Measurements from ENCODE around the gene RAB3IL1. TPM values are rescaled to one million over a fixed set of nuclear protein-coding genes. Genes with fewer than 3 reads are reported as not detected.

RAB3IL1 gene
- total RNA-seq, 2 donors from 2014 or later = 0.33 TPM; not detected in 1

- DNase-seq (ENCODE audit: low spot score in 2 of 2) = no peak
- no peak for ATAC-seq
- peak overlapping the region in 1 of 2 donors; percentile 33 for H3K27ac Mint-ChIP-seq
- no peaks in the 10 kb centered on the region for H3K9me3 Mint-ChIP-seq
- H3K36me3 Mint-ChIP-seq = no peaks in the 10 kb centered on the region
Measured at GRCh38 chr11:61870541-61871031, 46.8 kb downstream of the RAB3IL1 start.

GRCh38 chr11:61869708-61870451 is 47.5 kb downstream of the RAB3IL1 start:
- DNase-seq (ENCODE audit: low spot score in 2 of 2) (no peak), ATAC-seq (no peak)
- no peaks in the 10 kb centered on the region for H3K36me3 Mint-ChIP-seq
- no peaks in the 10 kb centered on the region for H3K9me3 Mint-ChIP-seq
- H3K27ac Mint-ChIP-seq = peak overlapping the region in 1 of 2 donors; percentile 16

GRCh38 chr11:61869429-61869707 is 48.0 kb downstream of the RAB3IL1 start:
- no peak for DNase-seq (ENCODE audit: low spot score in 2 of 2)
- Mint-ChIP-seq H3K36me3 (no peaks in the 10 kb centered on the region), H3K9me3 (no peaks in the 10 kb centered on the region), H3K27ac (peak overlapping the region in 1 of 2 donors; percentile 16)
- ATAC-seq = no peak

- Mint-ChIP-seq H3K27ac (no peak overlapping the region), H3K36me3 (no peaks in the 10 kb centered on the region), H3K9me3 (no peaks in the 10 kb centered on the region)
- ATAC-seq (no peak), DNase-seq (ENCODE audit: low spot score in 2 of 2) (no peak)
Measured at GRCh38 chr11:61868571-61869428, 48.6 kb downstream of the RAB3IL1 start.

- H3K36me3 Mint-ChIP-seq = no peaks in the 10 kb centered on the region
- no peak for DNase-seq (ENCODE audit: low spot score in 2 of 2)
- H3K27ac Mint-ChIP-seq = no peak overlapping the region
- no peaks in the 10 kb centered on the region for H3K9me3 Mint-ChIP-seq
- no peak for ATAC-seq
Measured at GRCh38 chr11:61866958-61867343, 50.4 kb downstream of the RAB3IL1 start.

- Mint-ChIP-seq H3K9me3 (no peaks in the 10 kb centered on the region), H3K27ac (peak overlapping the region in 1 of 2 donors; percentile 42), H3K36me3 (no peaks in the 10 kb centered on the region)
- no peak for ATAC-seq
- no peak for DNase-seq (ENCODE audit: low spot score in 2 of 2)
Measured at GRCh38 chr11:61866231-61866957, 51.0 kb downstream of the RAB3IL1 start.

GRCh38 chr11:61864814-61865775 is 52.3 kb downstream of the RAB3IL1 start:
- Mint-ChIP-seq H3K27ac (peak overlapping the region in 1 of 2 donors; percentile 42), H3K9me3 (no peaks in the 10 kb centered on the region), H3K36me3 (no peaks in the 10 kb centered on the region)
- DNase-seq (ENCODE audit: low spot score in 2 of 2) (no peak), ATAC-seq (no peak)

- no peak for DNase-seq (ENCODE audit: low spot score in 2 of 2)
- Mint-ChIP-seq H3K36me3 (no peaks in the 10 kb centered on the region), H3K27ac (no peak overlapping the region), H3K9me3 (no peaks in the 10 kb centered on the region)
- ATAC-seq = no peak
Measured at GRCh38 chr11:61863548-61864081, 53.8 kb downstream of the RAB3IL1 start.

- Mint-ChIP-seq H3K9me3 (no peaks in the 10 kb centered on the region), H3K36me3 (no peaks in the 10 kb centered on the region), H3K27ac (no peak overlapping the region)
- no peak for DNase-seq (ENCODE audit: low spot score in 2 of 2)
- ATAC-seq = no peak
Measured at GRCh38 chr11:61862714-61863547, 54.4 kb downstream of the RAB3IL1 start.

GRCh38 chr11:61861634-61862033 is 55.7 kb downstream of the RAB3IL1 start:
- no peaks in the 10 kb centered on the region for H3K9me3 Mint-ChIP-seq
- no peak for DNase-seq (ENCODE audit: low spot score in 2 of 2)
- no peak for ATAC-seq
- H3K27ac Mint-ChIP-seq = no peak overlapping the region
- H3K36me3 Mint-ChIP-seq = no peaks in the 10 kb centered on the region

- Mint-ChIP-seq H3K9me3 (no peaks in the 10 kb centered on the region), H3K36me3 (no peaks in the 10 kb centered on the region), H3K27ac (peak overlapping the region in 1 of 2 donors; percentile 57)
- DNase-seq (ENCODE audit: low spot score in 2 of 2) (no peak), ATAC-seq (no peak)
Measured at GRCh38 chr11:61860054-61860903, 57.1 kb downstream of the RAB3IL1 start.

GRCh38 chr11:61855939-61856680 is 61.3 kb downstream of the RAB3IL1 start:
- Mint-ChIP-seq H3K9me3 (no peaks in the 10 kb centered on the region), H3K27ac (no peak overlapping the region), H3K36me3 (no peaks in the 10 kb centered on the region)
- DNase-seq (ENCODE audit: low spot score in 2 of 2) (no peak), ATAC-seq (no peak)

- H3K27ac Mint-ChIP-seq = no peak overlapping the region
- no peaks in the 10 kb centered on the region for H3K36me3 Mint-ChIP-seq
- H3K9me3 Mint-ChIP-seq = no peaks in the 10 kb centered on the region
- ATAC-seq (no peak), DNase-seq (ENCODE audit: low spot score in 2 of 2) (no peak)
Measured at GRCh38 chr11:61854966-61855714, 62.2 kb downstream of the RAB3IL1 start.

All from activated naive CD4-positive, alpha-beta T cell treated with anti-CD3 and anti-CD28 coated beads, Interleukin-2, amount 50 U/mL, for 72 hours (primary cell).